Gastroesophageal sphincter (tissue), 3 donors: Measurements from ENCODE around the gene MEGF6.

Experiments used
- CTCF ChIP-seq, 4 experiments: fragments of 200-600 bp in 2 of 4; fragments of 450-650 bp in 2 of 4; sonication (generic) in 1 of 4; IDR thresholded peaks; one replicate each; pipeline ENCODE4 v1.5.1; 2017 to 2019; ENCODE audit warnings: antibody characterized with exemption in 4 of 4, mild to moderate bottlenecking in 2 of 4, moderate library complexity in 2 of 4
- EP300 ChIP-seq: sonication (generic); formaldehyde crosslinking; IDR thresholded peaks from one replicate; pipeline ENCODE4 v1.6.1; 2017; ENCODE audit warnings: antibody characterized with exemption, mild to moderate bottlenecking
- POLR2A ChIP-seq, 2 donors: fragments of 450-650 bp; IDR thresholded peaks; one replicate each; pipeline ENCODE4 v1.6.1; 2017; ENCODE audit warnings: antibody characterized with exemption in 2 of 2, mild to moderate bottlenecking in 2 of 2, moderate library complexity in 1 of 2
- POLR2AphosphoS5 ChIP-seq: sonication (generic); formaldehyde crosslinking; IDR thresholded peaks from one replicate; pipeline ENCODE4 v1.6.1; 2017; ENCODE audit warnings: antibody characterized with exemption

DNA sequence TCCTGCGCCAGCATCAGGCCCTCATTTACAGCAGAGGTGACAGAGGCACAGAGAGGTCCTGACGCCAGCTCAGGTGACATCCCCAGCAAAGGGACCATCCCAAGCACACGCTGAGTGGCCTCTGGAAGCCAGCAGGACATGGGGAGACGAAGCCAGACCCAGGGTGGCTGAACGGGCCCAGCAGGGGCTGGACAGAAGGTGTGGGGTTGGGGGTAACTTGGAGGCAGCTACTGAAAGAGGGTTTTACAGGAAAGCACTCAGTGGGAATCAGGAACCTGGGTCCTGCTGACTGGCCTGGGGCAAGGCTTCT lies 158.5 kb downstream of the MEGF6 start:
- TF ChIP-seq POLR2A (IDR thresholded peaks at IDR 0.05) (no peak), CTCF (IDR thresholded peaks at IDR 0.05) (no peak), POLR2AphosphoS5 (no peak), EP300 (no peak)
